Inferior parietal cortex (tissue), 1 donor: ENCODE measurements around the gene IGF2BP1.
"Not testable (repeated sequence)": the region's sequence is repeated elsewhere in the genome, so short reads cannot be mapped to it uniquely, and the experiment has no call there.

Experiments
- DNase-seq: peaks from one replicate; pipeline ENCODE4 v3.0.0-alpha.2; 2016; ENCODE audit errors: extremely low spot score

Gene IGF2BP1

DNA sequence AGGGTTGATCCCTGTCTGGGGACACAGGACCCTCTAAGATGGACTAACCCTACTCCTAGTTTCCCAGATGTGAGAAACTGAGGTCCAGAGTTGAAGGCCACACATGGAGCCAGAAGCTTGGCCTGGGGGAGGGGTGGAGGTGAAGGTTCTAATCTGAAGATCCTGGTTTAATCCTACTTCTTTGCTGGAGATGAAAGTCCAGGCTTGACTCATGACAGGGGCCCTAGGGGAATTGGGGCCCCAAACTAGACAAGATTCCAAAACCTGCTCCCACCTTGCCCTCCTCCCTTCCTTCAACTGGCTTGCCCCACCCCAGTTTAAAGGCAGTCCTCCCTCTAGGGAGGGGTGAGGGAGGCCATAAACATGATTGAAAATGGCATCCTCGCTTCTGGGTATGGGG, 21.6 kb downstream of the IGF2BP1 start:
- DNase-seq, result no peak

DNA sequence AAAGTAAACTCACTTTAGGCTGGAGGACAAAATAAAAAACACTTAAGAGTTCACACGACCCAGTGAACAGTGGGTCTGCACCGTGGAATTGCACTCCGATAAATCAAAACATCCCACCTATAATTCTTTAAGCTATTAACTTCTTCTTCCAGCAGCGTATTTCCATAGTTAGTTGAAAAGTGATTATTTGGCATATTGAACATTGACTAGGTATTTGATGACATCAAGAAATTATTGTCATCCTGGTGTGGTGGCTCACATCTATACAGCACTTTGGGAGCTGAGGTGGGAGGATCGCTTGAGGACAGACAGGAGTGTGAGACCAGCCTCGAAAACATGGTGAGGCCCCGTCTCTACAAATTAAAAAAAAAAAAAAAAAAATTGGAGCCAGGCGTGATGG, 23.4 kb downstream of the IGF2BP1 start:
- no peak for DNase-seq

DNA sequence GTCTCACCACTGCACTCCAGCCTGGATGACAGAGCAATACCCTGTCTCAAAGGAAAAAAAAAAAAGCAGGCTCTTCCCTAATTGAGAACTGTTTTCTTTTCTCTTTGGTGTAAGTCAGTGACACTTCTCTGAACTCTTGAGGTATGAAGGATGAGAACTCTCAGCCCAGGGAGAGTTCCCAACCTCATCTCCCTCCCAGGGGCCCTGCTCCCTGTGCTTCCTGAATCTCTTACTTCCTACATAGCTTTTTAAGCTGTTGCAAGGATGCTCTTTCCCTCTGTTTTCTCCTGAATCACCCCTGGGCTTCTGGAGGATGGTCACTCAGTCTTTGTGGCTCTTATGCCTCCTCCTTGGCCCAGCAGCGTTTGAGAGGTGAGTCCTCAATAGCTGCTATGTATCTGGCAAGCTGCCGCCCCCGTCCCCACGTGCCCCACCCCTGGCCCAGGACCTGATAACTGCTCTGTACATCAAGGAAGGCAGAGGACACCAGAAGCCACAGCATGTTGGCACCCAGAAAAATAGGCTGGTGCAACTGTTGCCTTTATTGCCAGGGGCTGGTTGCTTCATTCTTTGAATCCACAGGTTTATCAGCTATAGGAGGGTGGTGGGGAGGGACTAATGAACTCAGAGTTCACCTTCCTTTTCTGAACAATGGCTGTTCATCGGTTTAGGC, 24.0 kb downstream of the IGF2BP1 start:
- DNase-seq, result no peak

DNA sequence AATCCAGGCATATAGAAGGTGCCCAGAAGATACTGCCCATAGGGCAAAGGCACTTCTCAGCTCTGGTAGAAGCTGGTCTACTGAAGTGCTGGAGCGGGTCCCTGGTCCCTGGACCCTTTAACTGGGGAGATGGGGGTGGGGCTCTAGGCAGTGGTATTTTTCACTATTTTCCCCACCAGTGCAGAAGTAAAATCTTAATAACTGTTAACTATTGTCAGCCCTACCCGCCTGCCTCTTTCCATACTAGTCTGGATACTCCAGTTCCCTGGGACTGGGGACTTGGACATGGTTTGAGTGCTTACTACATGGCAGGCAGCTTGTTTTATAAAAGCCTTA, 24.6 kb downstream of the IGF2BP1 start:
- DNase-seq, result no peak

DNA sequence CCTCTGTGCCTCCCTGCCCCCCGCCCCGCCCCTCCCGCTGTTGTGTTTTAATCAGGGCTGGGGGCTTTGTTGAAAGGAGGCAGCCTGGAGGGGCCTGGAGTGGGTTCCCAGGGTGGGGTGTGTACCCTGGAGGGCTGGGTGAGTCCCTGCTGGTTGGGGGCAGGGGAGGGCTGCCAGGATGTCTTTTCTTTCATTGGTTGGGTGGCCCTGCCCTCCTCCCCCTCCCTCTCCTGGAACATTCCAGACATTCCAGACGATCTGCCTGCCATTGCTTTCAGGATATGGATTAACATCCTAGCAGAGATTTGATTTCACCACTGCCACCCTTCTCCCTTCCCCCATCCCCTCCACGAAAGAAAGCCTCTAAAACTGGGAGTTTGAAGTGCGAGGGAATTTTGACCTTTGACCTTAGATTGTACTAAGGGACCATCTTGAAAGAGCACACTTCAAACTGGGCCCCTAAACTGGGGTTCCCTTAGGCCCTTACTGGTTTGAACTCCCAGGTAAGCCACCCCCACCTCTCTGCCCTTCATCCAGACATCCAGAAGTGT, 25.3 kb downstream of the IGF2BP1 start:
- DNase-seq, result no peak

DNA sequence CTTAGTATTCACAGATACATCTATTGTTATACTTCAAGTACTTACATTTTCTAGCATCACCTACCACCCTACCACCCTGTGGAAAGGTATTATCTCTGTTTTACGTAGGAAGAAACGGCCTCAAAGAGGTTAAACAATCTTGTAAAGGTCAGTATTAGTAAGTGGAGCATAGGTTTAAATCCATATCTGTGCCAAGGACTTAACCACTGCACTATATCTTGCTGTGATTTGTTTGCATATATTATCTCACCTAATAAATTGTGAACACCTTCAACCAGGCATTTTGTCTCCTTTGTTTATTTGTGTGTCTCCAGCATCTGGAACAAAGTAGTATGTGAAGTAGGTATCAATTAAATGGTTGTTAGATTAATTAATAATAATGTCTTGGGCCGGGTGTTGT, 27.3 kb downstream of the IGF2BP1 start:
- DNase-seq, result no peak

DNA sequence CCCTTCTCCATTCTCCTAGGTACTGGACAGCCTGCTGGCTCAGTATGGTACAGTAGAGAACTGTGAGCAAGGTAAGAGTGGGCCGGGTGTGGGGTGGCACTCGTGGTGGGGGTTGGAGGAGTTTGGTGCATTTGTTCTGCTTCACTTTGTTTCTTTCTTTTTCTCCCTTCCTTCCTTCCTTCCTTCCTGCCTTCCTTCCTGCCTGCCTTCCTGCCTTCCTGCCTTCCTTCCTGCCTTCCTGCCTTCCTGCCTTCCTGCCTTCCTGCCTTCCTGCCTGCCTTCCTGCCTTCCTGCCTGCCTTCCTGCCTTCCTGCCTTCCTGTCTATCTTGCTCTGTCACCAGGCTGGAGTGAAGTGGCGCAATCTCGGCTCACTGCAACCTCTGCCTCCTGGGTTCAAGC, 29.3 kb downstream of the IGF2BP1 start:
- DNase-seq, result not testable (repeated sequence)

DNA sequence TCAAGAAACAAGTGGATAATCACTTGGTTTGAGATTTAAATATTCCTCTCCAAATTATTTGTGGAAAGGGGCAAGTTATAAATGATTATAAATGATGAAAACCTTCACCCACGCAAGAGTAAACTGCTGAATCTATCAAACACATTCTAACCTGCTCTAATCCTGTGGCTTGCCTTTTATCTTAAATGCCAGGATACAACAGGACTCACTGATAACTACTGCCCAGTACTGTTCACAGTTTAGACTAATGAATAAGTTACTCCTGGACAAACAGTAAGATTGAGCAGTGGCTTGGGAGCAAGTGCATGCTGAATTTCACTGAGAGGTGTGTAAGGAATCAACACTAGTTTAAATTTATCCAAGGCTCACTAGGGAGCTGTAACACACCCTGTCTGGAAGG, 31.1 kb downstream of the IGF2BP1 start:
- no peak for DNase-seq

DNA sequence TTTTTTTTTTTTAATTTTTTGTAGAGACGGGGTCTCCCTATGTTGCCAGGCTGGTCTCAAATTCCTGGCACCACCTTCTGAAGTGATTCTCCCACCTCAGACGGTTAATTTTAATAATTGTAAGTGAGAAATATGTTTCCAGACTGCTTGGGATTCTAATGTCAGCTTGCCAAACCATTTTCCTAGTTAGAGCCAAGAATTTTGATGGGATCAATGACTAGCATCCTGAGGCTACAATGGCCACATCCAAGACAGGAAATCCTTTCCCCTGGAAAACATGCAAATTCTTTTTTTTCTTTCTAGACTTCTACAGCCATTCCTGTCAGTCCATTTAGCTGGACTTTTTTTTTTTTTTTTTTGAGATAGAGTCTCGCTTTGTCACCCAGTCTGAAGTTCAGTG, 32.6 kb downstream of the IGF2BP1 start:
- DNase-seq, result no peak

DNA sequence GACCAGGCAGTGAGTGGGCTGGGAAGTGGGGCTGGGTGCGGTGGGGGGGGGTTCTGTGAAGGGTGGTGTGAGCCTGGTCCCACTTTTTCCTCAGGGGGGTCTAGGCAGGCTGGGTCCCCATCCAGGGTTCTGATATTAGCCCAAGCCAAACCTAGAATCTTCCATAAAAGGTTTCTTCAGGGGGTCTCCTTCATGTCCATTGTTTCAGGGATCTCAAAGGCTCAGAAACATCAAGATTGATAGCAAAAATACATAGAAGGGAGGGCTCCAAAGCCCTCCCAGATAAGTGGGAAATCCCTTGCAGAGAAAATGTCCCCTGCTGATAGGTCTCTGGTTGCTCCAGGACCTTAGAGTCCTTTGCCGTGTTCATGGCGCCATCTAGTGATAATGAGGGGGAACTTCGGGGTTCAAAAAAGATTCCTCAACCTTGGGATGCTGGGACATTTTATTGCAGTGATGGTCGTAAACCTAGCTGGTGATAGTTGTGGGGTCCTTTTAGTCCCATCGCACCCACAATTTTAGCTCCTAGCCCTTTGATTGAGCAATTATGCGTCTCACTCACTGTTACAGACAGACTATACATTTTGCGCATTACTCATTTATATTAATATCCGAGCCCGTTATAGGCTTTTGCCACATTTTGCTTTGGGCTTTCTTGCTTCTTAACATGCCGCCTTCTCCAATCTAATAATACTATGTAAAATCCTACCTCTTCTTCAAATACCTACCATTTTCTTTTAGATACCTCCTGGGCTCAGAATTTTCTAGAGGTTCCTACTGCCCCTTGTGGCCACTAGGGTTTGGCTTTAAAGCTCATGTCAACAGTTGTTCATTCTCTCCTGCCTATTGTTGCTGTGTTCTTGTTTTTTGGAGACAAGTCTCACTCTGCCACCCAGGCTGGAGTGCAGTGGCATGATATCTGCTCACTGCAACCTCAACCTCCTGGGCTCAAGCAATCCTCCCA, 35.1 kb downstream of the IGF2BP1 start:
- peak; percentile 74 for DNase-seq

DNA sequence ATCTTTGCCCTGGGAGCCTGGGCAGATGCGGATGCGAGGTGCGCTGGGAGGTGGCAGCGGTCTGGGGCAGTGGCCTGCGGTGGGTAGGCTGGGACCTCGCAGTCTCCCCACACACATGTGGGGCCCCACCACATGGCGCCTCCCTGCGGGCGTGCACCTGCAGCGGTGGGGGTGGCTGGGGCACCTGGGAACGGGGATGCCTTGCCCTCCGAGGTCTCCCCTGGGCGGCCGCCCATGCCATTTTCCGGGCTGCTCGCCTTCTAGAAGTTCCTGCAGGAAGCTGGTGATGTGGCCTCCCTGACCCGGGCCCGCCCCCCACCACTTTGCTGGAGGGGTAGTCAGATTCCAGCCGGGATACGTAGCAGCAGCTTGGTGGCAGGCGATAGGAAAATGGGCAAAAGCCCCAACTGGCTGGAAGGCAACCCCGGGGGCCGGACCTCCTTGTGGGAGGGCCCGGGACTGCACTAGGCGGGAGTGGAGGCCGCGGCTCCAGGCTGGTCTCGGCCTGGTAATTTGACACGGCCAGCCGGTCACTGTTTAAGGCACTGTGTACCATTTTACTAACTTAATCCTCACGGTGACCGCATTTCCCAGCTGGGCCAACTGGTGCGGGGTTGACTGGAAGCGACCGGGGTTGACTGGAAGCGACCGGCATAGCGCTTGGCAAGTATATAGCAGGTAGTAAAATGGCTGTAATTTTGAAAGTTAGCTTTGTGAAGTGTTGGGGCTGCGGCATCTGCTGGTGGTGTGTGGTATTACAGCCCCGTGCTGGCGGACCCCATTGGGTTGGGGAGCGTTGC, 38.5 kb downstream of the IGF2BP1 start:
- no peak for DNase-seq

DNA sequence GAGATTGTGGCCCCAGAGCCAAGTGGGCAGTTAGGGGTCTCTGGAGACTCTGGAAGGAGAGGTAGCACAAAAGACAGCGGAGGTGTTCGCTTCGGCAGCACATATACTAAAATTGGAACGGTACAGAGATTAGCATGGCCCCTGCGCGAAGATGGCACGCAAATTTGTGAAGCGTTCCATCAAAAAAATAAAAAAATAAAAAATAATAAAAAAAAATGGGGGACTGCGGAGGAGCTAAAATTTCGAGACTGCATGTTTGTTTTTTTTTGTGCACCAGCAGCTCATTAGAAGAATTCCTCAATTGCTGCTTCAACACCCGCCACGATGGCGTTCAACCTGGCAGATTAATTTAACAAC, 39.1 kb downstream of the IGF2BP1 start:
- no peak for DNase-seq

DNA sequence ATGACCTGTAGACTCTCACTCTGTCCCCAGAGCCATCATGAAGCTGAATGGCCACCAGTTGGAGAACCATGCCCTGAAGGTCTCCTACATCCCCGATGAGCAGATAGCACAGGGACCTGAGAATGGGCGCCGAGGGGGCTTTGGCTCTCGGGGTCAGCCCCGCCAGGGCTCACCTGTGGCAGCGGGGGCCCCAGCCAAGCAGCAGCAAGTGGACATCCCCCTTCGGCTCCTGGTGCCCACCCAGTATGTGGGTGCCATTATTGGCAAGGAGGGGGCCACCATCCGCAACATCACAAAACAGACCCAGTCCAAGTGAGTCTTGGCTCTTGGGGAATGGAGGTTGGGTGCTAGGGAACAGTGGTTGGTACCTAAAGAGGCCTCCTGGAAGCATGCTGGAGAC, 41.0 kb downstream of the IGF2BP1 start:
- no peak for DNase-seq

DNA sequence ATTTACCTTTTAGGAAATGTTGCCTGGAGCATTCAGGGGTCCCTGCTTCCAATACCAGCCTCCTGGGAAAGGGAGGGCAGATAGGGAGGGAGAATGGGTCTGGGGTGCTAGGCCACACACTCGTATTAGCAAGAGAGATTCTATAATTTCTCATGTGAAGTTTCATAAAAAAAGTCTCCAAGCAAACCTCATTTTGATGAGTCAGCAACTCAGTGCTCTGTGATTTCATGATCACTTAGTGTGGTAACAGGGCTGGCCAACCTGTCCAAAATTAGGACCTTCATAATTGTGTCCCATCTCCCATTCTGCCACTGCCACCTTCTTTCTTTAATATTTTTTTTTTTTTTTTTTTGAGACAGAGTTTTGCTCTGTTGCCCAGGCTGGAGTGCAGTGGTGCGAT, 41.4 kb downstream of the IGF2BP1 start:
- no peak for DNase-seq

DNA sequence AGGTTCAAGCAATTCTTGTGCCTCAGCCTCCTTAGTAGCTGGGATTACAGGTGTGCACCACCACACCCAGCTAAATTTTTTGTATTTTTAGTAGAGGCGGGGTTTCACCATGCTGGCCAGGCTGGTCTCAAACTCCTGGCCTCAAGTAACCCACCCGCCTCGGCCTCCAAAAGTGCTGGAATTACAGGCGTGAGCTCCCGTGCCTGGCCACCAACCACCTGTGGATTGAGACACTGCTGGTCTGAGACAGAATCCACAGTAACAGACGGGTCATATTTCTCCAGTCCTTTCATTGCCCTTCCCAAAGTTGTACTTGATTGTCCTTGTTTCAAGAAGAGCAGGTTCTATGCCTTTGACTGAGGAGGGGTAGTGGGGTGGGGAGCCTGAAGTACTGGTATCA, 42.3 kb downstream of the IGF2BP1 start:
- DNase-seq, result not testable (repeated sequence)

DNA sequence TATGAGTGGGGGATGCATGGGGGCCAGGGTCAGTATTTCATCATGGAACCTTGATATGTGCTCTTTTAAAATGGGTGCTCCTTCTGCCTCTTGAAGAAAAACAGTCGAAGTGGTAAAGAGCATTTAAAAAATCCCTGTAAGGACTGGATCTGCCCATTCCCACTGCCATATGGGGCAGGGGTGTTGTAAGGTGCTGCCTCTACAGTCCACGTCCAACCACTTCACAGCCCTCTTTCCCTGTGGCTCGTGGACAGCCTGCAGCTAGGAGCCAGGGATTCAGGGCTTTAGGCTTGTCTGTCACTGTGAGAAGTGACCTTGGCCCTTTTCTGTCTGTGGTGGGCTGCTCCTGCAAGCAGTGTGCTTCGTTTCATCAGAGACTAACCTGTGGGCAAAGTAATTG, 44.3 kb downstream of the IGF2BP1 start:
- DNase-seq, result no peak

DNA sequence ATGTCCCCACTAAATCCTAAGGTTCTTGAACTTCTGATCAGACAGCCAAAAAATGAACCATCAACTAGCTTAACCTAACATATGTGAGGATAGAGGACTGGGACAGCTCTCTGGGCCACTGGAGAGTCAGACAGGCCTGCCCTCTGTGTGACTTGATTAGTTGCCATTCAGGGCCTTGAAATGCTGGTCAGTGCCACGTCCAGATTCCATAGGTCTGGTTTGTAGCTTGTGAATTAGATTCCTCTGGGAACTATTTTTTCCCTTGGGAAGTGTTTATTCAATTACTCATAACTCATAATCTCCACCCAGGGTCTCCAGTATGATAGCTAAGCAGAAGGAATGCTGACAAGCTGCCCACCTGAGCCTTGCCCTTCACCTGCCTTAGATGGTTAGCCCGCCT, 48.2 kb downstream of the IGF2BP1 start:
- DNase-seq, result no peak

DNA sequence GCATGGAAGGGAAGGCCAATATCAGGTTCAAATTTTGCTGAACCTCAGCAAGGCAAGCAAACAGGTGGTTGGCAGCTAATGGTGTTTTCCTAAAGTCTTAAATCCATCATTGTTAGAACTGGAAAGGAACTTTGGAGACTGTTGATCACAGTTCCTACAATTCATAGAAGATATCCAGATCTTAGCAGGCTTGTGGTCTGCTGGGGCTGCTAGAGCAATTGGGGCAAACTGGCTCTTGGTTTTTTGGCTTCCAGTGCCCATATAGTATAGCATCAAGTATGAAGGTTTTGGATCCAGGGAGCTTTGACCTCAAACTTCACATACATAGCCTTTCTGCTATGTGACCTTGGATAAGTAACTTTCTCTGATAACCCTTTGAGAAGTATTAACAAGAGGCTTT, 49.7 kb downstream of the IGF2BP1 start:
- DNase-seq, result no peak

DNA sequence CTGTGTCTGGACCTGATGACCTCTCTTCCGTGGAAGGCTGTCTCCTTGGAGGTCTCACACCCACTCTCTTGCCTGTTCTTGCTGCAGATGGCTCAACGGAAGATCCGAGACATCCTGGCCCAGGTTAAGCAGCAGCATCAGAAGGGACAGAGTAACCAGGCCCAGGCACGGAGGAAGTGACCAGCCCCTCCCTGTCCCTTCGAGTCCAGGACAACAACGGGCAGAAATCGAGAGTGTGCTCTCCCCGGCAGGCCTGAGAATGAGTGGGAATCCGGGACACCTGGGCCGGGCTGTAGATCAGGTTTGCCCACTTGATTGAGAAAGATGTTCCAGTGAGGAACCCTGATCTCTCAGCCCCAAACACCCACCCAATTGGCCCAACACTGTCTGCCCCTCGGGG, 52.1 kb downstream of the IGF2BP1 start:
- no peak for DNase-seq

DNA sequence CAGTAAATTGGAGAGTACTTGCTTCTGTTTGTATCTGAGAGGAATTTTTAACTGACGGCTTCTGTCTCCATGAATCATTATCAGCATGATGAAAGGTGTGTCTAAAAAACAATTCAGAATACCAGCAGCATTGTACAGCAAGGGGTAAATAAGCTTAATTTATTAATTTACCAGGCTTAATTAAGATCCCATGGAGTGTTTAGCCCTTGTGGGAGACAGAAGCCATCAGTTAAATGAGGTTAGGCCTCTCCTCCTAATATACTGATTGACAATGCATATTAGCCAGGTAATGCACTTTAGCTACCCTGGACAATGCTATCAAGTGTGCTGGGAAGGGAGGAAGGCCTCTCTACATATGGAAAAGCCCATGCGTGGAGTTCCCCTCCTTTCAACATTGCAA, 53.4 kb downstream of the IGF2BP1 start:
- no peak for DNase-seq

DNA sequence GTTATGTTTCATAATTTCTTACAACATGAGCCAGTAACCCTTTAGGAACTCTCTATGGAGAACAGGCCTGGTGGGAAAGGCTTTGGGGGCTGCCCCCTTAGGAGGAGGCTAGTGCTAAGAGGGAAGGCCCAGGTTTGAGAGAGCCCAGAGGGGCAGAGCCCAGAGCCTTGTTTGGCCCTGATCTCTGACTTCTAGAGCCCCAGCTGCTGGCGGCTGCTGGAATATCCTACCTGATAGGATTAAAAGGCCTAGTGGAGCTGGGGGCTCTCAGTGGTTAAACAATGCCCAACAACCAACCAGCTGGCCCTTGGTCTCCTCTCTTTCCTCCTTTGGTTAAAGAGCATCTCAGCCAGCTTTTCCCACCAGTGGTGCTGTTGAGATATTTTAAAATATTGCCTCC, 54.1 kb downstream of the IGF2BP1 start:
- DNase-seq, result no peak

DNA sequence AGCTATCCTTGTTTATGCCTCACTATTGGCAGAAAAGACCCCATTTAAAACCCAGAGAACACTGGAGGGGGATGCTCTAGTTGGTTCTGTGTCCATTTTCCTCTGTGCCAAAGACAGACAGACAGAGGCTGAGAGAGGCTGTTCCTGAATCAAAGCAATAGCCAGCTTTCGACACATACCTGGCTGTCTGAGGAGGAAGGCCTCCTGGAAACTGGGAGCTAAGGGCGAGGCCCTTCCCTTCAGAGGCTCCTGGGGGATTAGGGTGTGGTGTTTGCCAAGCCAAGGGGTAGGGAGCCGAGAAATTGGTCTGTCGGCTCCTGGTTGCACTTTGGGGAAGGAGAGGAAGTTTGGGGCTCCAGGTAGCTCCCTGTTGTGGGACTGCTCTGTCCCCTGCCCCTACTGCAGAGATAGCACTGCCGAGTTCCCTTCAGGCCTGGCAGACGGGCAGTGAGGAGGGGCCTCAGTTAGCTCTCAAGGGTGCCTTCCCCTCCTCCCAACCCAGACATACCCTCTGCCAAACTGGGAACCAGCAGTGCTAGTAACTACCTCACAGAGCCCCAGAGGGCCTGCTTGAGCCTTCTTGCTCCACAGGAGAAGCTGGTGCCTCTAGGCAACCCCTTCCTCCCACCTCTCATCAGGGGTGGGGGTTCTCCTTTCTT, 56.1 kb downstream of the IGF2BP1 start:
- DNase-seq, result no peak
